GM21576 (cell line): Measurements from ENCODE around the gene RGS19.

Experiments used
- ATAC-seq: cut with Tn5 transposase; IDR thresholded peaks from one replicate; pipeline ENCODE4 v1.9.1; 2021; ENCODE audit warnings: mild to moderate bottlenecking, moderate library complexity; ENCODE audit not compliant: unreplicated experiment

RGS19 gene

DNA sequence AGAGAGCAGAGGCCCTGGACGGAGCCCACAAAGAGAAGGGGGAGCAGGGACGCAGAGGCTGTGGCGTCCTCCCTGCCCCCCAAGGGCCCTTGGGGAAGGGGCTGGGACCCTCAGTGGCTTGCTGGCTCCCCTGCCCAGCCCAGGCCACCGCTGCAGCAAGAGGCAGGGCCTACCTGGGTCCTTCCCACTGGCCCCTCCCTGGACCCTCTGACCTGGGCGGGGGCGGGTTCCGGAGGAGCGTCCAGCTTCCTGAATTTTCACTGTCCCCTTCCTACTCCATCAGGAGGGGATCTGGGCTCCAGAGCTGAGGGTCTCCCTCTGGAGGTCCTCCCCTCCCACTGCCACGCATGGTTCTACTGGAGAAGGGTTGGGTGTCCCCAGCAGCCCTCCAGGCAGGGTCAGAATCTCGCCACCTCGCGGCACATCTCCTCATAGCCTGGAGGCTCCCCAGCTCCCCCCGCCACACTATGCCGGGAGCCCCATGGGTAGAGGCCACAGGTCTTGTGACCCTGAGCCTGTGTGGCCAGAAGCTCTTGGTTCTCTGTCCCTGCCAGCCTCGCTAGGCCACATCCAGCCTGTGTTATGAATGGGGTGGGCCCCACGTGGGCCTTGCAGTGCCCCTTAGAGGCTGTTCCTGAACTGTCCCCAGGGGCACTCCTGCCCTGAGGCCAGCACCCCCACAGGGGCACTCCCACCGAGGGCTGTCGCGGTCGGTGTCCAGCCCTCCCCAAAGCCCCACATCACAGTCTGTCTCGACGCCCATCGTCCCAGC lies 28.9 kb downstream of the RGS19 start:
- ATAC-seq = no peak

DNA sequence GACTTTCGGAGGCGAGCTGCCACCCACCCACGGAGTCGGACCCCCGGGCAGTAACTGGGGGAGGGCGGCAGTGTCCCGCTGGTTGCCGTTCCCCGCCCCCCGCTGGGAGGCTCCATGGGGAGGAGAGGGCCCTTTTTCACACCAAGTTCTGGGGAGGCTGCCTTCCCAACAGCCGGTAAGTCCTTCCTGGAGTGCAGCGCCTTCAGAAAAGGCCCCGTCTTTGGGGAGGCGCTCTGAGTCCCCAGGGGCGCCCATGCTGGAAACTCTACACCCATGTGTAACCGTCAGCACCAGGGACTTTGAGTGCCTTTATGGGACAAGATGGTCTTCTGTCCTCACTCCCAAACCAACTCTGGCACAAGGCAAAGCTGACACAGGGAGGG lies 29.4 kb downstream of the RGS19 start:
- no peak for ATAC-seq

DNA sequence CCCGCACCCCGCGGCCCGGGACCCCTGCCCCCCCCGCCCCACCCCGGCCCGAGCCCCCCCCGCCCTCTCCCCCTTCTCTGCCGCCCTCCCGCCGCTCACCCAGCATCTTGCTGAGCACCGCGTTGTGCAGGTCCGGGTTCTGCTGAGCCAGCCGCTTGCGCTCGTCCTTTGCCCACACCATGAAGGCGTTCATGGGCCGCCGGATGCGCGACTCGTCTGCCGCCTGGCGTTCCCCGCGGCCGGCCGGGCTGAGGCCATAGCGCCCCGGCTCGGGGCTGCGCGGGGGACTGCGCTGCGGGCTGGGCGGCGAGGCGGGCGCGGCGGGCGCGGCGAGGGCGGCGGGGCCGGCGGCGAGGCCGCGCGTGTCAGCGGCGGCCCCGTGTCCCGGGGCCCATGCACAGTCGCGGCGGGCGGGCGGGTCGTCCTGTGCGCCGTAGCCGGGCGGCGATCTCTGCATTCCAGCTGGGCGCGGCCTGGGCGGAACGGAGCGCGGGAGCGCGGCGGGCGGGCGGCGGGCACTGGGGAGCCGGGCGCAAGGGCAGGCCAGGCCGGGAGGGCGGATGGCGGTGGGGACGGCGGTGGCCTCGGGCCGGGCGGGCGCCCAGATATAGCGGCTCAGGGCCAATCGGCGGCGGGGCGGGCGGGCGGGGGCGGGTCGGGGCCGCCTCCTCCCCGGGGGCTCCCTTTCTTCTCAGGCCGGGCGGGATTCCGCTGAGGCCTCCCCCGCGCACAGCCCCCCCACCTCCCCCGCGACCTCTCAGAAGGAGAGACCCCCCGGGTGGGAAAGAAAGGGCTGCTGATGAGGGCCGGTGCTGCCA lies 30.0 kb downstream of the RGS19 start, which contains the start of gene SOX18:
Gene SOX18 (minus strand): TSS at position 580 of the 818 bp plus-strand sequence. CDS start 123 bp downstream, at position 457.
- no peak for ATAC-seq

DNA sequence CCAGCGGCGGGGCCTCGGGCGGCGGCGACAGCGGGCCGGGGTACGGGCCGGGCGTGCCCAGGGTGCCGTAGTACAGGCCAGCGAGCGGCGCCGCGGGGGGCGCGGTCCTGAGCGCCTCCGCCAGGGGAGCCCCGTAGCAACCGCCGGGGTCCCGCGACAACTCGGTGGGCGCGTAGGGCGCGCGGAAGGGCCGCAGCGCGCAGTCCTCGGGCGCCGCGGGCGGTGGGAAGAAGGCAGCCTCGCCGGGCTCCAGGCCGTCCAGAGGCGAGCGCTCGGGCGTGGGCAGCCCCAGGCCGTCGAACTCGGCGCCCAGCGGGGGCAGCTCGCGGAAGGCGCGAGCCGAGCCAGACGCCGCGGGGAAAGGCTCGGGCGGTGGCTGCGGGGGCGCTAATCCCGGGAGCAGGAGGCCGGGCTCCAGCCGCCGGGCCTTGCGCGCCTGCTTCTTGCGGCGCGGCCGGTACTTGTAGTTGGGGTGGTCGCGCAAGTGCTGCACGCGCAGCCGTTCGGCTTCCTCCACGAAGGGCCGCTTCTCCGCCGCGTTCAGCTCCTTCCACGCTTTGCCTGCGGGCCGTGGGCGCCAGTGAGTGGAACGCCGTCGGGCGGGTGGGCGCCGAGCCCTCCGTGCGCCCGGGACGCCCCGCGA lies 30.8 kb downstream of the RGS19 start:
- ATAC-seq = no peak

DNA sequence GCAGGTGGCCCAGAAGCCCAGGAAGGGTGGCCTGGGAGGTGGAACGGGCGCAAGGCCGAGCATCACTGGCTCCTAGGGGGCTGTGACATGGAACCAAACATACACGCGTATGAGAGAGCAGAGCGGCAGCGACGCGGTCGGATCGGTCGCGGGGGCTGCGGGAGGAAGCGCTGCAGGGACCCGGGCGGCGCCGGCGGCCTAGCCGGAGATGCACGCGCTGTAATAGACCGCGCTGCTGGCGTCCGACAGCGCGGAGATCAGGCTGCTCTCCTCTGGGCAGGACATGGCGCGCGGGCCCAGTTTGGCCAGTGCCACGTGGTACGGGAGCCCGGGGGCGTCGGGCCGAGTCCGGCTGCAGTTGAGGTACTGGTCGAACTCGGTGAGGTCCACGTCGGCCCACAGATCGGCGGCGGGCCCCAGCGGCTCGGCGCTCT lies 31.3 kb downstream of the RGS19 start:
- no peak for ATAC-seq

DNA sequence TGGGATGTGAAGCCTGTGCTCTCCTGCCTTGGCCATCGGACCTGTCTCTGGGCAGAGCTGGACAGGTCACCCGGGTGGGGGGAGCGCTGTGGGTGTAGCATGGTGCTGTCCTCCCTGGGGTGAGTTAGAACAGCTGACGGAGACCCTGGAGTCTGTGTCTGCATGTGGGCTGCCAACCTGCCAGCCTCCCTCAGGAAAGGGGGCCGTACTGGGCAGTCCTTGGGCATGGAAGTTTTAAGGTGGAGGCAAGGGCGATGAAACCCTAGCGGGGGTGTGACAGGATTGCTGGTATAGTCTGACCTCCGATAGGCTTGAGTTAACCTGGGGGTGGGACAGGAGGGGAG lies 32.3 kb downstream of the RGS19 start:
- no peak for ATAC-seq

DNA sequence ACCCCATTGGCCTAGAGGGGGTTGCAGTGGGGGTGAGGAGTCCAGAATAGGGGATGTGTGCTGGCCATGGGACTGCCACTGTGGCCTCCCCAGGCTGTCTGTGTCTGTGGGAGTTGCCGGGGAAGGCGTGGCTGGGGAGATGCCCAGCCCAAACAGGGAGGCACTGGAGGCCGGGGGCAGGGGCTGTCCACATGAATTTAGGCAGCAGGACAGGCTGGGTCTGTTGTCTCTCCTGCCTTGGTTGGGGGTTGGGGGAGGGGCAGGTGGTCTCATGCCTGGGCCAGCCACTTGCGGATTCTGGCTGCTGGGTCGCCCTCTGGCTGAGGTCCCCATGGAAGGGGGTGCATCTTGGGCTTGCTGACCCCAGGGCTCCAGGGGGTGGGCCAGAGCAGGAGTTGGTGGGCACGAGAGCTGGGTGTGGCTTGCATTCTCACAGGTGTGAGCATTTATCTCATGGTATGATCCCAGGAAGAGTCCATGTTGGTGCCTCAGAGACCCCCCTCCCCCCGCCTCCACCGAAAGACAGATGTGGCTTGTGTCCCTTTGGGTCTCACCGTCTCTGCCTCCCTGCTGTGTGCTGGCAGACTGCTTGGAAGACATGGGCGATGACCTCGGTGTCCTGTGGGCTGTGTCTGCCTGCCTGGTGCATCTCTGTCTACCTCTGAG lies 33.8 kb downstream of the RGS19 start:
- no peak for ATAC-seq

DNA sequence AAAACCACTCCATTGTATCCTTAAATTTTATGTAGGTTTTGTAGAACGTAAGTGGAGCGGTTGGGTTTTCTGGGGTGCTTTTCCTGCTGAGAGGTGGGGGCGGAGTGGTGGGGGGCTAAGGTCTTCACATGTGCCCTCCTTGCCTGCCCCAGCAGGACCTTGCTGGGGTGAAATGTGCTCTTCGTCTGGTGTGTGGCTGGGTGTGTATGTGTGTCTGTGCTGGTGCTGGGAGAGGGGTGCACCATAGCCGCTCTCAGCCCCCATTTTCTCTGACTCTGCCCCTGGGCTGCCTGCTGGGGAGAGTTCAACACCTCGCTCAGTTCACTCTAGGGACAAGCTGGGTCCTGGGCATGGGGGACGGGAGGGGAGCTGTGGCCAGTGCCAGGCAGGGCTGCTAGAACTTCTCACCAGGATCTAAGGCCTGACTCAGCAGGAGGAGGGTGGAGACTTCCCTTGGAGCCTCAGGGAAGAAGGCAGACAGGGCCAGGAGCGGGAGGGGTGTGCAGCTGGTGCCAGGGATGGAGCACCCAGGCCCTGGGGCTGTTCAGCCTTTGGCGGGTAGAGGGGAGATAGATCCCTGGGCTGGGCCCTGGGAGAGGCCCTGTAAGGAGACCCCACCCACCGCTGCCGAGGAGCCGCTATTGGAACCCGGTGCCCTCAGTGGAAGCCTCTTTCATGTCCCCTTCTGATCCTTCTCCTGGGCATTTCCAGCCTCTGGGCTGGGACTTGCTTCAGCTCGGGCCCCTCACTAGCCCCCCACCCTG lies 34.7 kb downstream of the RGS19 start:
- no peak for ATAC-seq

DNA sequence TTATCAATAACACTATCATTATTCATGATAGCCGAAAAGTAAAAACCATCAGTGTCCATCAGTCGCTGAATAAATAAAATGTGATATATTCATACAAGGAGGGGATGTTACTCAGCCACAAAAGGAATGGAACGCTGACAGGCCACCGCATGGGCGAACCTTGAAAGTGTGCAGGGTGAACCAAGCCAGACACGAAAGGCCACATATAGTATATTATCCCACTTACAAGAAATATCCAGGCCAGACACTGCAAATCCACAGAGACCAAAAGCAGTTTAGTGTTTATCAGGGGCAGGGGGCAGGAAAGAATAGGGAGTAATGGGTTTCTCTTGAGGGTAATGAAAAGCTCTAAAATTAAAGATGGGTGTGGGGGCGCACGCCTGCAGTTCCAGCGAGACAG lies 35.5 kb downstream of the RGS19 start:
- ATAC-seq = no peak

DNA sequence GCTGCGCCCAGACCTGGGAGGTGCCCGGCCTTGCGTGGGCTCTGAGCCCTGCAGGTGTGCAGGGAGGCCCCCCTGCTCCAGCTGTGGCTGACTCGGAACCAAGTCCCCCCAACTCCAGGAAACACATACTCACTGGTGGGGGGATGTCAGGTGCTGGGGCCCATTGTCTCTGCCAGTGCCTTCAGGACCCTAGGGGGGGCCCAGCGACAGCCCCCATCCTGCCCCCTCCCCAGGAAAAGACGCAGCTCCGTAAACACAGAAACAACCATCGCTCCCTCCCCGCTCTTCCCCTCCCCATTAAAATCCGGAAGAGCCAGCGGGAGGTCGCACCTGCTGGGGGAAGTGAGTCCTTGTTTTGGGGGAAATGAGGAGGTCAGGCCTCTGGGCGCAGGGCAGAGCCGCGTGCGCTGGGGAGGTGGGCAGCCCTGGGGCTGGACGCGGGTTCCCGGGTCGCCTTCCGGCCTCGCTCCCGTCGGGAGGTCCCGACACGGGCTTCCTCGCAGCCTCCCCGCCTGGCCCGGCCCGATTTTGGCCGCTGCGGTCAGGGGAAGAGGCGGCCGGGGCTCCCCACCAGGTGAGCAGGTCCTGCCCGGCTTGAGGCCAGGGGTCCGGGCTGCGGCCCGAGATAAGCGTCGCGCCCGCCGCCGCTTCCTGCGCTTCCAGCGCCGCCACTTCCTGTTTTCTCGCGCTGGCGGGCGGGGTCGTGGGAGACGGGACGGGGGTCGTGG lies 37.1 kb downstream of the RGS19 start:
- no peak for ATAC-seq

DNA sequence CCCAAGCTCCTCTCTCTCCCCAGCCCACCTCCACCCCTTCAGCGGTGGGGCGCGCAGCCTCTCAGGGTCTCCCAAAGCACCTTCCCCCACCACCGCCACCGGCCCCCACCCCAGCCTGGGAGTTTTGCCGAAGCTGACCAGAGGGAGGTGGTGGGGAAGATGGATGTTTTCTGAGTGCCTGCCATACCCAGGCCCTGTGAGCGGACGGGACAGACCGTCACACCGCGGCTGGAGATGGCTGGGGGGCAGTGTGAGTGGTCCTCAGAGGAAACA lies 37.6 kb downstream of the RGS19 start:
- ATAC-seq = no peak

DNA sequence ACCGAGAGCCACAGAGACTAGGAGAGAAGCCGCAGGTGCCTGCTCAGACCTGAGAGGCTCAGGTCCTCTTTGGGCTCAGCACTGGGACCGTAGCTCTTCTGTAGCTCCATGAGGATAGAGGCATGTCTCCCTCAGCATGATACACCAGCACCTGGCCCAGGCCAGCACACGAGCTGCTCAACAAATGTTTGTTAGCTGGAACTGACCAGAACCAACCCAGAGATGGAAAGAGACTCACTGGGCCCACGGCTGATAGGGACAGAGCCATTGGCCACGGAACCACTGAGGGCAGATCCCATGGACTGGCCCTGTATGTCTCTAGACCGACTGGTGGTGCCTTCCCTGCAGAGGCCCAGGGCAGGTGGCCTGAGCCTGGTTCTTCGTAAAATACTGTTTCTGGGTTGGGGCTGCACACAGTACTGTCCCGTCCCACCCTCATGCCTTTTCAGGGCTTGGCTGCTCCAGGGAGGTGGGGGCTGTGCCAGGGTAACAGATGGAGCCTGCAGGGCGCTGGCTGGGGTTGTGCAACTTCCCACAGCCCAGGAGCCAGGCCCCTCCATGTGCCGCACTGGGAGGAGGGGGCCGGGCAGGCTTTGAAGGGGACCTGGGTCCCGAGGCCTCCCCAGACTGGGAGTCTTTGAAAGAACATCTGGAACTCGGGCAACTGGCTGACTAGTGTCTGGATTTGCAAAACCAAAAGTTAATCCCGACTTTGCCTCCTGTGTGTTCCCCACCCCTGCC lies 38.1 kb downstream of the RGS19 start:
- no peak for ATAC-seq

DNA sequence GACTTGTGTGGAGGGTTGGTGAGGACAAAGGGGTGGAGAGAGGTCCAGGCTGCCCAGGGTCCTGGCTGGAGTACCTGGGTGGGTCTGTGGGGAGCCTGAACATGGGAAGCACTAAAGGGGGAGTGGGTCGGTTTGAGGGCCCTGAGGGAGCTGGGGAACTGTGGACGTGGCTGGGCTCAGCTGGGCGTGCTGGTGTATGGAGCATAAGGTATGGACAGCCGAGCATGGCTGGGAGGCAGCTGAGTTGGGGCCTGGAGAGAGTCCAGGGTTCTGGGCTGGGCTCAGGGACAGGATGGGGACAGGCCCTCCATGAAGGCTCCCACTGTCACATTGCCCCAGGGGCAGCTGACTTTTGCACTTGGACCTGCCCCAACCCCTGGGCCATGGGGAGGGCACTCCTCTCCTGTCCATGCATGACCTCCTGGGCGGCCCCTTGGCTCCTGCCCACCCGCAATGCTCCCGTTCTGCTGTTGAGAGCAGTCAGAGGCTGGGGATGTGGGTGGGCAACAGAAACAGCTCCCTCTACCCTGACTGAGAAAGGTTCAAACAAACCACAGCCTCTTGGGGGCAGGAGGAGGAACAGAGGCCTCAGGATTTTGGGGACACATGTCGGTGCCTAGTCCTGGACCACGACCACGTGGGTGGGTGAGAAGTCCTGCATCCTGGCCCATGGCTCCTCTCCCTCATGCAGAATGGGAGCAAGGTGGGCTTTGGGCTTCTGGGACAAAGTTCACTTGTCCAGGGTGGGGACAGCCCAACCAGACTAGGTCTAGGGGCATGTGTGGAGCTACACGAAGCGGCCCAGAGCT lies 38.9 kb downstream of the RGS19 start:
- ATAC-seq = no peak

DNA sequence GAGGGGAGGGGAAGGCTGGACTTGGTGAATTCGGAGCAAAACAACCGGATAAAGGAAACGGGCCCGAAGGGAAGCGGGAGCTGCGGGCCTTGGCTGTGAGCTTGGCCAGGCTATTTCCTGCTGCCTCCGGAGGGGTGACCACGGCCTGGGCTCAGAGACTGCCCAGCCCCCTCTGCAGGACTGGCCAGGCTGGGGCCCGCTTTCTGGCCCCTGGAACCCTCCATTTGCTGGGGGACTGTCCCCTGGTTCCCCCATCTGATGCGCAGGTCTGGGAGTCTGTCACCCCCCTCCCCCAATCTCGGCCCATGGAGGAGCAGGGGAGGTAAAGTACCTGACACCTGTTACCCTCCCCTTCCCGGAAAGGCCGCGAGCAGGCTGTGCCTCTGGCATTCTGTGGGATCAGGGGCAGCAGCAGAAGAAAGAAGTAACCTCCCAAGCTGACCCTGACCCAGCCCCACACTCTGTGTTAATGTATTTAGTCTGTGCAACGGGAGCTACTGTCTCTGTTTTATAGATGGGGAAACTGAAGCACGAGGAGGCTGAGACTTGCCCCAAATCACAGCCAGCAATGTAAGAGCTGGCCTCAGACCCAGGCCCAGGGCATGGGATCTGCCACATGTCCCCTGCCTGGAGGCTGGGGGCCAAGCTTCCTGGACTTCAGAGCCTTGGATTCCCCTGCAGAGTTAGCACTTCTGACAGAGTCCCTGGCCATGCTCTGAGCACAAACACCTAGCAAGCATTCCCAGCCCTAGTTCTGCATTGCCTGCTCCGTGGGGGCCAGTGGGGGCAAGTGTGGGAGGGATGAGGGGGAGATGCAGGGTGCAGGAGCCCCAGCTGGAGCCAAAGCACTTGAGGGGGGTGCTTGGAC lies 39.8 kb downstream of the RGS19 start:
- no peak for ATAC-seq

DNA sequence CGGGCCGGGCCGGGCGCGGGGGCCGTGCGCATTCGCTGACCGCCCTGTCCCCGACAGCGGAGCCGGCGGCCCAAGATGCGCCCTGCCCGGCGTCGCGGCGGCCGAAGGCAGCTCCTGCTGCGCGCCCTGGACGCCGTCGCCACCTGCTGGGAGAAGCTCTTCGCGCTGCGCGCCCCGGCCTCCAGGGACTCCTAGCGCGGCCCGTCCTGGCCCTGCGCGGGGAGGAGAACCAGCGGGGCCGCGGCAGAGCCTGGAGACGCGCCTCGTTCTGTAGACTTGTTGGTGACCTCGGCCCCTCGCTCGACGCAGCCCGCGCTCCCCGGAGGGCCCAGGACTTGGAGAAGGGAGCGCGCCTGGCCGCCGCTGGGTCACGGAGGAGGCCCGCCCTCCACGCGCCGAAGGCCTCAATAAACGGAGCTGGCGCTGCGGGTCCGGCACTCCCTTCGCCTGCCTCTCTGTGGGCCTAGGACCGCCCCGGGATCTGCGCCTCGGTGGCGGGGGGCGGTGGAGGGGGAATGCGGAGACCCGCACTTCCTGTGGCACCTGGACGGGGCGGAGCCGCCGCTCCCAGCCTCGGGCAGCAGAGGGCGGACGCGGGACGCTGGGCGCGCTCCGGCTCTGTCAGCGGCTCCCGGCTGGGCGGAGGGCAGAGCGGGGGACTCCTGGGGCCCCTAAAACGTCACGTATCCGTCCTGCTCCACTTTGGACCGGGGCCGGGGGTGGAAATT lies 40.6 kb downstream of the RGS19 start:
- ATAC-seq = peak; percentile 38

DNA sequence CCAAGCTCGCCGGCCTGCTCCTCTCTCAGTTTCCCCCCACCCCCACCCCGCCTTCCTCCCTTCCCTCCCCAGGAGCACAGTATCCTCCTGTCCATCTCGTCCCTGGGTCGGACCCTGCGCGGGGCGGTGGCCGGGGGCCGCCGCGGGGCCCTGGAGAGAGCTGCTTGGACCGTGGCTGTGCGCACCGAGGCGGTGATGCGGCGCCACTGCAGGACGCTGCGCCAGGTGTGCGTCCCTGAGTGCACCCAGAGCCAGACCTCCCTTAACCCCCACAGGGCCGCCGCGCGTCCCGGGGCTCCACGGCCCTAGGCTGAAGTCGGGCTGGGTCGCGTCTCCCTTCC lies 41.1 kb downstream of the RGS19 start:
- peak; percentile 25 for ATAC-seq
